Calu3 (cell line): Measurements from ENCODE around the gene MYCBP. TPM values are rescaled to one million over a fixed set of nuclear protein-coding genes. Genes with fewer than 3 reads are reported as not detected.

Experiments used
- BruUV-seq: library from RNA; stranded (reverse); fragments of 400-500 nt; replicated peaks from 2 replicates; lab custom pipeline; 2021; lab: Mats Ljungman, UMichigan
- CTCF ChIA-PET: fragments of 300-600 bp; sonication (Branson Sonifier 250); formaldehyde crosslinking; loops from one replicate; lab custom pipeline; 2022; ENCODE audit warnings: antibody characterized with exemption; lab: Charles Lee
- DNase-seq: peaks from one replicate; pipeline ENCODE4 v3.0.0; 2022
- H3K27ac Mint-ChIP-seq: one replicate; pipeline ENCODE4 v1.8.0; 2022; ENCODE audit warnings: mixed read lengths; ENCODE audit not compliant: unreplicated experiment
- H3K27me3 Mint-ChIP-seq: one replicate; pipeline ENCODE4 v1.8.0; 2022; ENCODE audit warnings: mixed read lengths; ENCODE audit not compliant: unreplicated experiment
- H3K36me3 Mint-ChIP-seq: one replicate; pipeline ENCODE4 v1.8.0; 2022; ENCODE audit warnings: mild to moderate bottlenecking, moderate library complexity, mixed read lengths; ENCODE audit not compliant: insufficient read depth, unreplicated experiment
- H3K4me1 Mint-ChIP-seq: one replicate; pipeline ENCODE4 v1.8.0; 2022; ENCODE audit warnings: mild to moderate bottlenecking, low read depth, mixed read lengths; ENCODE audit not compliant: unreplicated experiment
- H3K4me3 Mint-ChIP-seq: one replicate; pipeline ENCODE4 v1.8.0; 2022; ENCODE audit warnings: mild to moderate bottlenecking, low read depth, moderate library complexity, mixed read lengths; ENCODE audit not compliant: unreplicated experiment
- H3K9me3 Mint-ChIP-seq: one replicate; pipeline ENCODE4 v1.8.0; 2022; ENCODE audit warnings: low read depth, mixed read lengths; ENCODE audit not compliant: unreplicated experiment
- intact Hi-C: fragments of 100-400 bp; cut with micrococcal nuclease; formaldehyde crosslinking; loops from one replicate; pipeline ENCODE4 v1.10.0; 2022; ENCODE audit not compliant: unreplicated experiment
- total RNA-seq: library from RNA; stranded (reverse); gene quantifications from 2 replicates; pipeline ENCODE4 v1.2.3, GENCODE V29; 2022
- TF ChIP-seq, protein P1 (sequence below): fragments of 200-600 bp; IDR thresholded peaks from one replicate; pipeline ENCODE4 v1.8.0; 2022; ENCODE audit warnings: antibody characterized with exemption; ENCODE audit not compliant: unreplicated experiment

Gene MYCBP
- total RNA-seq, 1 experiment from 2014 or later = 25.9 TPM

DNA sequence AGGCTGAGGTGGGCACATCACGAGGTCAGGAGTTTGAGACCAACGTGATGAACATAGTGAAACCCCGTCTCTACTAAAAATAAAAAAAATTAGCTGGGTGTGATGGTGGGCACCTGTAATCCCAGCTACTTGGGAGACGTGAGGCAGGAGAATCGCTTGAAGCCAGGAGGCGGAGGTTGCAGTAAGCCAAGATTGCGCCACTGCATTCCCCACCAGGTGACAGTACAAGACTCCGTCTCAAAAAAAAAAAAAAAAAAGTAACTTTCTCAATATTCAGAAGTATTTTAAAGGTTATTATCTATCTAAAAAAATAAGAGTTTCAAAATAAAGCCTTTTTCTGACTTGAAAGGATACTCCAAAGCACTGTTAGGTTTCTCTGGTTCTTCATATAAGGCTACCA is 5.9 kb downstream of the MYCBP start:
- Mint-ChIP-seq H3K9me3 (no peaks in the 10 kb centered on the region), H3K27me3 (no peaks in the 10 kb centered on the region), H3K36me3 (peaks cover 9% of the 10 kb centered on the region), H3K4me1 (peaks cover 11% of the 10 kb centered on the region), H3K4me3 (no peak overlapping the region), H3K27ac (no peak overlapping the region)
- BruUV-seq = no TSS peak
- TF ChIP-seq, protein P1, sequence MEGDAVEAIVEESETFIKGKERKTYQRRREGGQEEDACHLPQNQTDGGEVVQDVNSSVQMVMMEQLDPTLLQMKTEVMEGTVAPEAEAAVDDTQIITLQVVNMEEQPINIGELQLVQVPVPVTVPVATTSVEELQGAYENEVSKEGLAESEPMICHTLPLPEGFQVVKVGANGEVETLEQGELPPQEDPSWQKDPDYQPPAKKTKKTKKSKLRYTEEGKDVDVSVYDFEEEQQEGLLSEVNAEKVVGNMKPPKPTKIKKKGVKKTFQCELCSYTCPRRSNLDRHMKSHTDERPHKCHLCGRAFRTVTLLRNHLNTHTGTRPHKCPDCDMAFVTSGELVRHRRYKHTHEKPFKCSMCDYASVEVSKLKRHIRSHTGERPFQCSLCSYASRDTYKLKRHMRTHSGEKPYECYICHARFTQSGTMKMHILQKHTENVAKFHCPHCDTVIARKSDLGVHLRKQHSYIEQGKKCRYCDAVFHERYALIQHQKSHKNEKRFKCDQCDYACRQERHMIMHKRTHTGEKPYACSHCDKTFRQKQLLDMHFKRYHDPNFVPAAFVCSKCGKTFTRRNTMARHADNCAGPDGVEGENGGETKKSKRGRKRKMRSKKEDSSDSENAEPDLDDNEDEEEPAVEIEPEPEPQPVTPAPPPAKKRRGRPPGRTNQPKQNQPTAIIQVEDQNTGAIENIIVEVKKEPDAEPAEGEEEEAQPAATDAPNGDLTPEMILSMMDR = no peak
- no peak for DNase-seq
- intact Hi-C loops = no loop called here
- CTCF ChIA-PET = interaction anchor here (0.7 kb wide), 1 partner anchor 86 kb away, joined by 3 read pairs; no protein-coding TSS in a partner anchor

DNA sequence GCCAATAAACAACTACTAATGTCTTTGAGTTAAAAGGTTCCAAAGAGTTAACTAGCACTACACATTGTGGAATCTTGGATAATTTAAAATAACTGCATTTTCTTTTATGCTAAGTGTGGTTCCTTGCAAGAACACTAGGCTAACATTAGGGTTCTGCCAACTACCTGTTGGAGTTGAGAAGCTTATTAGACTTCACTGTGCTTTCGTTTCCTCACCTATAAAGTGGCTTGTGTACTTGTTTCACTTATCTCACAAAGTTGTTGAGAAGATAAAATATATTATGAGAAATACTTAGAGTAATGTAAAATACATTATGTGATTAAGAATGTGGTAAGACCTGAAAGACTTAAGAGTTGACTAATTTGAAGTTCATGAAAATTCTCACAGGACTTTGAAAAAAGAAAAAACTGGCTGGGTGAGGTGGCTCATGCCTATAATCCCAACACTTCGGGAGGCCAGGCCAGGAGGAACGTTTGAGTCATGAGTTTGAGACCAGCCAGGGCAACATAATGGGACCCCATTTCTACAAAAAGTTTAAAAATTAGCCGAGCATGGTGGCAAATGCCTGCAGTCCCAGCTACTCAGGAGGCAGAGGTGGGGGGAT is 7.9 kb downstream of the MYCBP start:
- TF ChIP-seq, protein P1 = no peak
- intact Hi-C loops = no loop called here
- BruUV-seq = no TSS peak
- no peaks in the 10 kb centered on the region for H3K4me1 Mint-ChIP-seq
- CTCF ChIA-PET = interaction anchor here (0.6 kb wide), 1 partner anchor 93 kb away, joined by 3 read pairs; no protein-coding TSS in a partner anchor
- H3K27ac Mint-ChIP-seq = no peak overlapping the region
- H3K27me3 Mint-ChIP-seq = no peaks in the 10 kb centered on the region
- DNase-seq = no peak
- no peak overlapping the region for H3K4me3 Mint-ChIP-seq
- peaks cover 6% of the 10 kb centered on the region for H3K36me3 Mint-ChIP-seq
- no peaks in the 10 kb centered on the region for H3K9me3 Mint-ChIP-seq

DNA sequence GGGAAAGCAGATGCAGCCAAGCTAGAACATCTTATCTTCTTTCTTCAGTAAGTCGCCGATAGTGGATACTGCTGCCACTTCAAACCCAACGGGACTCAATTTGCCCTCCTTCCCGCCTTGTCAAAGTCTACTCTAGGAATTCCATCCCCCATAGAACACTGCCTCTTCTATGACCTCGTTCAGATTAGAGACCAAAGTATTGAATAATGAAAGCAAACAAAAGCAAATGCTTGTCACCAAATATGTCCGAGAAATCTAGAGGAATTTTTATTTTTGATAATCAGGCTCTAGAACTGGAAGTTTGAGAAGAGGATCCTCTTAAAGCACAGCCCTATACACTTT is 12.7 kb downstream of the MYCBP start:
- H3K27ac Mint-ChIP-seq = peak overlapping the region; percentile 74
- CTCF ChIA-PET = no interaction called here
- peaks cover 32% of the 10 kb centered on the region for H3K36me3 Mint-ChIP-seq
- H3K4me3 Mint-ChIP-seq = peak overlapping the region; percentile 91
- BruUV-seq = TSS peak; percentile 57
- H3K27me3 Mint-ChIP-seq = no peaks in the 10 kb centered on the region
- no peak for DNase-seq
- H3K9me3 Mint-ChIP-seq = no peaks in the 10 kb centered on the region
- intact Hi-C loops = no loop called here
- peaks cover 8% of the 10 kb centered on the region for H3K4me1 Mint-ChIP-seq
- TF ChIP-seq, protein P1 = no peak

DNA sequence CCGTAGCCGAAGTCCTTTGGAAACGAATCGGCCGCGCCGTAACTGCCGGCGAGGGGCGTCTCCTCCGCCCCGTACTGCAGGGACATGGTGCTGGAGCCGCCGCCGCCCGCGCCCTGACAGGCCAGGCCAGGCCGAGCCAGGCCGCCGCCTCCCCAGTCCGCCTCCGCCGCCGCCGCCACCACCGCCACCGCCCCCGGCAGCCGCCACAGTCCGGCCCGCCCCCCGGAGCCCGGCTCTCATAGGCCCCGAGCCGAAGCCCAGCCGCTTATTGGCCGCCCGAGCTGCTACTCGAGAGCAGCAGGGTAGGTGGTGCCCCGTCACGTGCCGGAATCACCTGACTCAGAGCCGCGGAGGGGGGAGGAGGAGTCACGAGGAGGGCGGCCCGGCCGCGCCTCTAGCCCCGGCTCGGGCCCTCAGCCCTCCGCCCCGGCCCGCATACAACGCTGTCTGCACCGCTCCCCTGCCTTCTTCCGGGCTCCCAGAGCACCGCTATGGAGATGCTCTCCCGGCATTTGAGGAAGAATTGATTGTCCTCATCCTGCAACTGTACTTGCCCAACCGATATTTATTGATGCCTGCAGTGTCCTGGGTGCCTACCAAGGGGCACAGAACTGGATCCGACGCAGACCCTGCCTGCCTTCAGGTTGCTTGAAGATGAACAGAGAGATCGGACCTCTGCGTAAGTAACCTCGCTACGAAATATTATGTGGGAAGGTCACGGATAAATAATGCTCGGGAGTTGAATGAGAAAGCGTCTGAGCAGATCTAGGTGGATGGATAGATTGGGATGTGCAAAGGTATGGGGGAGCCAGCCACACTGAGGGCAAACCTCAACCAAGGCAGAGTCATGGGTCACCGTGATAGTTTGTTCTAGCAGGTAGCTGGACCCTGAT is 13.3 kb downstream of the MYCBP start, which contains the start of gene RRAGC:
Gene RRAGC, minus strand, starts transcription at position 212 of the 893 bp plus-strand sequence. Its CDS starts 126 bp downstream, at position 86.
- H3K4me3 Mint-ChIP-seq = peak within 1 kb of the TSS; percentile 91
- TF ChIP-seq, protein P1 = no peak
- H3K36me3 Mint-ChIP-seq = peaks cover 38% of the 10 kb centered on the region
- peaks cover 8% of the 10 kb centered on the region for H3K4me1 Mint-ChIP-seq
- peak; percentile 99 for DNase-seq
- BruUV-seq = no TSS peak
- CTCF ChIA-PET = interaction anchor here (1.0 kb wide), 1 partner anchor 233 kb away, joined by 3 read pairs; no protein-coding TSS in a partner anchor
- intact Hi-C loops = loop anchor here (2.0 kb wide), 2 partner anchors 157 to 233 kb away; no protein-coding TSS in a partner anchor
- no peaks in the 10 kb centered on the region for H3K27me3 Mint-ChIP-seq
- no peaks in the 10 kb centered on the region for H3K9me3 Mint-ChIP-seq
- peak within 1 kb of the TSS; percentile 74 for H3K27ac Mint-ChIP-seq
